ENCODE data around the gene DSCAML1.

DSCAML1 gene

DNA sequence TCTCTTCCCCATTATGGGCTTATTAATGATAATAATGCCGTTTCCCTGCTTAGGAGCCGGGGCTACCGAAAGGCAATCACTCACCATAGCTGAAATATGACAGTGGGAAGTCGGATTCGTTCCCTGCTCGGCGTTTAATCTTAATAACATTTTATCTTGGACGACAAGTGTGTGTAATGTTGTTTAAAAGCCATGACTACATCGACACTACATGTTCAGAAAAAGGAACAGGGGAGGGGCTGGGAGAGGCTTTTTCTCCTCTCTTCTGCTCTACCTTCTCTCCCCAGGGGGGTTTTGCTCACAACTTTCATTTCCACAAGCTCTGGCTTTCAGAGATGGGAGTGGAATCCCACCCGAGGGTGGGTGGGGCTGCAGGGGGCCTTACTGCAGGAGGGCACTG is 105.5 kb downstream of the DSCAML1 start:
- DNase-seq (ENCODE audit: low spot score), result no peak

DNA sequence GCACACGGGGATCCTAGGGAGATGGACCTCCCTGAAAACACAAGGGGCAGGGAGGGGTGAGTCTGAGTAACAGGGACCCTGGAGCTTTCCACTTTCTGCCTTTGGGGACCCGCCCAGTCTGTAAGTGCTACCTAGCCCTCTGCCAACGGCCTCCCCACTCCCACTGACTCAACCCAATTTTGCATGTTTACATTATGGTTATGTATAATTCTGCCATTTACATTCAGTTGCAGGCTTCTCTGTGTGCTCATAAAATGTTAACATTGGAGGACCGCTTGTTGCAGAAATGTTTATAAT is 105.8 kb downstream of the DSCAML1 start:
- DNase-seq (ENCODE audit: low spot score), result no peak

DNA sequence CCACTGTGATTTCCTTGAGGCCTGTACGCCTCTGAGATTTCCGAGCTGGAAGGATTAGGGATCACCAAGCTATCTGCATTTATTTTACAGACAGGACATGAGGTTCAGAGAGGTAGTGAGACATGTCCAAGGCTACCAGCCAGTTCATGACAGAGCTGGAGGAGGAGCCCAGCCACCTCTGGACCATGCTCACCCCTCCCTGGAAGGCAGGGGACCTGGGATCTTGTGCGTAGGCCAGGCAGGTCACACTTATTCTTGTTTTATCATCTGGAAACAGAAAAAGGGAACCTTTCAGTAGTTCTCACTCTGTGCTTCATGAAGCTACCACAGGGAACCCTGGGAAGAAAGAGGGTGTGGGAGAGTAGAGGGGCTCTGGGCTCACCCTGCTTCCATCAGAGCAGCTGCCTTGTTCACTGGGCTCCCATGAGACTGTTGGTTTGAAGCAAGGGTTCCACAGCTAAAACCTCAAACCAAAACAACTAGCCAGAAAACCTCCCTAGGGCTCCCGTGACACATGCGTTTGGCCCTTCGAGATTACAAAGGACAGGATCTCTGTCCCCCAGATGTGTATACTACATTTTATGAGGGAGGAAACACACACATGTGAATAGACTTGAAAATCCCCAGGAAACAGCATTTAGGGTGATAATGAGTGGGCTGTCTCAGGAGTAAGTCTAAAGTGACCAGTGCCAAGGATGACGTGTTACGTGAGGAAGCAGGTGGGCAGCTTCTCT is 106.4 kb downstream of the DSCAML1 start:
- DNase-seq (ENCODE audit: low spot score), result no peak

DNA sequence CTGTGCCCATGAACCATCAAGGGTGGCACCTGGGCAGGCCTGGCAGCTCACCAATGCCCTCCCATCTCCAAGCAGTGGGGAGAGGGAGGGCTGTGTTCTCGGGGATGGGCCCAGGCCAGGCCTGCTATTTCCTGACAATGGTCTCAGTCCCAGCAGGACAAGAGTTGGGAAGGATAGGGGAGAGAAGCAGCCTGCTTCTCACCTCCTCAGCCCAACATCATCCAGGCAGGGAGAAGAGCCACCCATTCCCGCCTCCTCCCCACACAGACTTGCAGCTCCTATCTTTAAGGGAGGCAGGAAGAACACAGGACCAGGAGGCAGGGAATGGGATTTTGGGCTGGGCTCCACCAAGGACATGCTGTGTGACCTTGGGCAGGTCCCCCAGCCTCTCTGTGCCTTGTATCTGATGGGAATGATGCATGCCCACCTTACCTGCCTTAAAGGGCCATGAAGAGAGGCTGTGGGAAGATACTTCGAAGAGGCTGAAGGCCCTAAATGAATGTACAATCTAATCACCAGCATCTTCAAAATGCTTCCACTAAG is 108.7 kb downstream of the DSCAML1 start:
- no peak for DNase-seq (ENCODE audit: low spot score)

DNA sequence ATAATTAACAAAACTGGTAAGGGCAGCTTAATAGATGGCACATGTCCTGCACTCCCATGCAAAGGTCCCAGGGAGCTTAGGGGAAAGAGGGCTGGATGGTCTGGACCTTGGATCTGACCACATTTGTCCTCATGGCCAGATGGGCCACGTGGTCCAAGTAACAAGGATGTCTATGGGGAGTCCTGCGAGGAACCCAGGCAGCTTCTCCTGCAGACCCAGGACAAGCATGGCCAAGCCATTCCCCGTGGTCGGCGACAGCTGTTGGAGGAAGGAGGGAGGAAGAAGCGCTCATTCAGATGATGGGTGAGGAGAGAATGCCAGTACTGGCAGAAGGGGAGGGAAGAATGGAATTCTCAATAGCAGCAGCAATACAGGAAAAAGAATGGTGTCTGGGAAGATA is 109.2 kb downstream of the DSCAML1 start:
- DNase-seq (ENCODE audit: low spot score), result no peak

DNA sequence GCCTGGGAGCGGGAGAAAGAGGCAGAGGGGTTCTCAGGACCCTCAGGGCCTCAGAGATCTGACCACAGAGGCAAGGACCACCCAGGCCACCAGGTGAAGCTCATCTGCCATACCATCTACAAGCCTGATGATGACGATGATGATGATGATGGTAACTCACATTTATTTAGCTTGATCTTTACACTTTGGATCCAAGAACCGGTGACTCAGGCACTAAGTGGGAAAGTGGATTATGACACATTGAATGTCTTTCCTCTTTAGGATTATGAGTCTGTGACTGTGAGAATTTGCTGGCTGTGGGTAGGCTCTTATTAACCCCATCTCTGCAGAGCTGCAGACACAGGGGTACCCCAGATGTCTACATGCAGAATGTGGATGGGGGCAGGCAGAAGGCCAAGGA is 110.3 kb downstream of the DSCAML1 start:
- no peak for DNase-seq (ENCODE audit: low spot score)

DNA sequence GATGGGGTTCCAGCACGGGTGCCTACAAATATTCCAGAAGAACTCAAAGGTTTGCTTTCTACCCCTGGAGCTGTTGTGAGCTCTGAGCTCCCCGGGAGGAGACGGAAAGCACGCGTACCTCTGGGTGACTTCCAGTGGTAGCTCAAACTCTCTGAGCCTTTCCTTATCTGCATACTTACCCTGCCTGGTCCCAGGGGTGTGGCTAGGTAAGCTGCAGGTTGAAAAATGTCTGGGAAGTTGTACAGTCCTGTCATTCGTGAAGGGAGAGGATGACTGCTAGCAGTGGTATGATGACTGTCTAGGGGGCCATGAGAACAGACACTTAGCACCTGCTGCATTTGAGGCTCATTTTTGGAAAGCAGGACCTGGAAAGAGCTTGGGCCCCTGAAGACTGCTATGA is 111.5 kb downstream of the DSCAML1 start:
- DNase-seq (ENCODE audit: low spot score), result no peak

DNA sequence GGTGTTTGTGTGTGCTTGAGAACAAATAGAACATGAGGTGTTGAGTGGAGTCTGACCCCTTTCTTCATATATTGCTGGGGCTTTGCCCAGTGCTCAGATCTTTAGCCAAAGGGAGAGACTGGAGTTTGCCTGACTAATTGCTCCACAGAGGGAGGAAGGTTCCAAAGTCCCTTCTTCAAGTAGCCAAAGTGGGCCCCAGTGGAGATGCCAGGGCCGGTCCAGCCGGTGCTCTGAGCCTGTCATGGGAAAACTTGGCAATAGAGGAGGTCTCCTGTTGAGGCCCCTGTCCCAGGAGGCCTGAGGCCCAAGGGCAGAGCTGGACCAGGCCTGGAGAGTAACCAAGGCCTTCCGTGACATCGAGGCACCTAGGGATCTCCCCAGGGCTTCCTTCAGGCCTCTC is 112.3 kb downstream of the DSCAML1 start:
- DNase-seq (ENCODE audit: low spot score), result no peak

DNA sequence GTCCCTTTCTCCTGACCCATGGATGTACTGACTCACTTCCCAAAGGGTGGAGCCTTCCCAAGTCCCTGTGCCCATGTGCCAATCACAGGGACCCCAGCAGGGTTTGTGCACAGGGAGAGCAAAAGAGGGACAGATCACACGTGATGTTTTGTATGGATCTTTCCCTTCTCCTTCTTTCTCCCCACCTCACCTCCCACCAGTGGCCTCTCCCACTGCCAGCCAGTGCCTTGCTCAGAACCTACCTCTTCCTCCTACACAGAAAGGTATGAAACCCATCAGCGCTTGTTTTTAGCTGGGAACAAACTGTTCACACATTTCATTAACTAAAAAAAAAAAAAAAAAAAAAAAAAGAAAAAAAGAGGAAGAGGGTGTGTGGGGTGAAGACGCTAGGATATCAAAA is 112.9 kb downstream of the DSCAML1 start:
- DNase-seq (ENCODE audit: low spot score), result no peak

DNA sequence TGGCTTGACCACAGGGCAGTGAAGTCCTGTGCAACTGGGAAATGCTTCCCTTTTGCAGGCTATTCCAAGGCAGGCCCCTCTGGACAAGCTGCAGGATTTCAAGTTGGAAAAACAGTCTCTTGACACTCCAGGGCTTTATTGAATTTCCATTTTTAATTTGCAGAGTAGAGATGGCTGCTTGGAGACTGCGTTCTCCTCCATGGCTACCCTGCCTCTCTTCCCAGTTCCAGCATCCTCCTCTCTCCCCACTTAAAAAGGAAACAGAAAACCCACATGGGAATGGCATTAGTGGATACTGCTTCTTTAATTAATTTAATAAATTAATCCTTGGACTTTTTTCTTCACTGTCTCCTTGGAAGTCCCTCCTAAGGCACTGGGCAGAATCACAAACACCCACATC is 115.6 kb downstream of the DSCAML1 start:
- no peak for DNase-seq (ENCODE audit: low spot score)

DNA sequence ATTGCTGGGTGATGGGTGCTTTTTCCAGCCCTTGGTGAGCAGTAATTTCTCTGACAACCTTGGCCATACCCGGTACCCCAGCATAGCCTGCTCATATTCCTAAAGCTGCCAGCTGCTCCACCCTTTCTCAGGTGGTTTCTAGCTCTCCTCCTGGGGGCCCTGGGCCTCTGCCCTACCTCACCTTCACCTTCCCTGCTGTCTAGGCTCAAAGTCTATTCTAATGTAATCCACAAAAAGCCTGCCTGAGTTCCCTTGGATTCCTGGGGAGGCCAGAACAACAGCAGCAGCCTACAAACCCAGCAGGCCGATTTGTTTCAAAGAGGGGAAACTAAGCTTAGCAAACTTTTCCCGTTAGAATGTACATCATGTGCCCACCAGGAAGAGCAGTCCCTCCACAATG is 117.6 kb downstream of the DSCAML1 start:
- DNase-seq (ENCODE audit: low spot score), result no peak

DNA sequence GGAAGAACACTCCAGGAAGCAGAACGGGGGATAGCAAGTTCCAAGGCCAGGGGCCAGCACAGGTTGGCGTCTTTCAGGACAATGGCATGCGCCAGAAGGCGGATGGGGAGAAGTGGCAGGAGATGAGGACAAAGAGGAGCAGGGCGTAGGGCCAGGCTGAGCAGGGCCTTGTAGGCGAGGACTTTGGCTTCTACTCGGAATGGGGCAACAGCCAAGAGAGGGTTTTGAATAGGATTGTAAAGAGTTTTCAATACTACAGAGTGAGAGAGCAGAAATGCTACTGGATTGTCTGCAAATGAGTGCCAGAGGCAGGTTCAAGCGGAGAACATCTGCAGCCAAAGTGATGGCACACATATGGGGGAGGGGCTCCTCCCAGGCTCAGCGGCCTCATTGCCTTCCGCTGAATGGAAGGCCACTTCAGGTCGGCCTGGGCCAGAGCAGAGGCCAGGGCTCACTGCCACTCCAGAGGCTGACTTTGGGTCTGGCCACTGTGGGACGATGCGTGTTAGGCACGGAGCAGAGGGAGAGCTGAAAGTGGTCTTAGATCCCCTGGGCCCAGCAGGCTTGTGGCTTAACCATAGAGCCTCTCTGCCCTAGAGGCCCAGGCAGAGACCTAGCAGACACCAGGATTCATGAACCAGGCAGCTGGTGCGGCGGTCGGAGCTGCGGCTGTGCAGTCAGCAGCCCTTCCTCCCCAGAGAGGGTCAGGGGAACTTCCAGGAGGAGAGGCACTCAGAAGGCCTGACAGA is 118.2 kb downstream of the DSCAML1 start:
- no peak for DNase-seq (ENCODE audit: low spot score)

DNA sequence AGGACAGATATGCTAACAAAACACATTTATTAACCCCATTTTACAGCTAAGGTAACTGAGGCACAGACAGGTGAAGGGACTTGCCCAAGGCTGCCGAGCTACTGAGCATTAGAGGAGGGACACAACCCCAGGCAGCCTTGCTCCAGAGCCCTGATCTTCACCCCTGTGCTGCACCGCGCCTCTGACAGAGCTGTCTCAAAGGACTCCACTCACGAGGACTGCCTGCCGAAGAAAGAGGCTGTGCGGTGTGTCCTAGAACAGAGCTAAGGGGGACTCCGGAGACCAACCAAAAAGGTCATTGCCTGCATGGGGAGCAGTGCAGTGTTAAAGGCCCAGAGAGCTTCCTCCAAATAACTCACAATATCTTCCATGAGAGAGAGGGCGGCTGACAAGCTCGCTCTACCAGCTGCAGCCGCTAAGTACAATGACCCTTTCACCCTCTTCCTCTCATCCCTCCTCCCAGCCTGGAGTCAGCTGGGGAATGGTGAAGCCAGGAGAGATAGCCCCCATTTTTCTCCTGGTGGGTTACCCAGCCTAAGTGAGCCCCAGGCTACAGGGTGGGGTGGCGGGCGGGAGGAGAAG is 119.2 kb downstream of the DSCAML1 start:
- DNase-seq (ENCODE audit: low spot score), result no peak

DNA sequence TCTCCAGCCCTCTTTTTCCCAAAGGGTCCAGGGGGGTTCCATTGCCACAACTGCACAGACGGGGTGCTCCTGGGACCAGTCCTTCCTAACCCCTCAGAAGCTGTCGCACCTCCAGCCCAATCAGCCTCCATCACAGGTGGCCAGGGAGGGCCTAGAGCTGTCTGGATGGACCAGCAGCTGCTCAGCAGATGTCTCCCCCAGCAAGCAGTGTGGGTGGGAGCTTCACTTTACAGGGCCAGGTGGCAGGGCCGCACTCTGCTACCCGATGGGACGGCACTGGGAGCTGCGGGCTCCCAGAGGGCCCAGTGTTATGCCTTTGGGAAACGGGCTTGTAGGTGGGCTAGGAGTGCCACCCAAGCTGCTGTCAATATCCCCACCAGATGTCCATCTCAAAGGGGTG is 120.5 kb downstream of the DSCAML1 start:
- no peak for DNase-seq (ENCODE audit: low spot score)

DNA sequence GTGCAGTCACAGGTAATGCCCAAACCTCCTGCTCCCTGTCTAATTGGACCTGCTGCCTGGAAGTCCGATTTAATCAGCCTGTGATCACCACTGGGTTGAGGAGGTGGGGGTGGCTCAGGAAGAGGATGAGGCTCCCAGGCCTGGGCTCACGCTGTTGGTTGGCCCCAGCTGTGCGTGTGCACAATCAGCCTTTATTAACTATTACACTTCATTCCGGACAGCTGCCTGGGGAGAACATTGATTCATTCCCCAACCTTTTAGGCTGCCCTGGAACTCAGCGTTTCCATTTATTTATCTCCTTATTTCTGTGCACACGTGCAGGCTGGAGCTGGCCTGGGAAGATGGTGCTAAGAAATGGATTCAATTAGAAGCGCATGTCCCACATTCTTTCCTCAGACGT is 123.4 kb downstream of the DSCAML1 start:
- no peak for DNase-seq (ENCODE audit: low spot score)

DNA sequence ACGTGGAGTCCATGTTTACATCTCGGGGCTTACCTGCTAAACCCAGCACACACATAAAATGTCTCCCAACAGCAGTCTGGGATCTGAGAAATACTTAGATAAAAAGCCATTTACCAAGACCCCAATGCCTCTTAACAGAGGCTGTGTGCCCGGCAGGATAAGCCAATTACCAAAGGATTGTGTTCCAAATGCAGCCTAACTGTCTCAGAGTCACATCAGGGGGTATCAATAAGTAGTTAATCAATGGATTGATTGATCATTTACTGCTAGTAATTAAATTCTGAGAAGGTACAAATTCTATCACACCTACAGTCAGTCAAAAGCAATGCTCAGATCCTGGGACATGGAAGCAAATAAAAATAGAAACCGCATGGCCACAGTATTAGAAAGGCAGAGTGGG is 125.6 kb downstream of the DSCAML1 start:
- no peak for DNase-seq (ENCODE audit: low spot score)

DNA sequence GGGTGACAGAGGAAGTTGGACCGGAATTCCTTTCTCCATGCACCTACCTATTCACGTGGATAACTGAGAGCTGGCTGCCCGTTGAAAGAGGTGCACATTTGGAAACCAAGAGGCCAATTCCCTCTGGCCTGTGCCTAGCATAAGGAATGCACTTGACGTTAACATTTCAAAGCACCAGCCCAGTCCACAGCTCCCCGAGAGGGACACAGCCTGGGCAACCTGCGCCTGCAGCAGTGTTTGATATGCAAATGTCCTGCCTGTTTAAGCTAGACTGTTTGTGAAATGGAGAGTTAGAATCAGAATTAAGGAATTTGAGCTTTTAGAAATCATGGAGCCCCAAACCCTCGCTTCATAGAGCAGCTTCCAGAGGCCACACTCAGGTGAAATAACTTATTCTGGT is 126.1 kb downstream of the DSCAML1 start:
- no peak for DNase-seq (ENCODE audit: low spot score)

DNA sequence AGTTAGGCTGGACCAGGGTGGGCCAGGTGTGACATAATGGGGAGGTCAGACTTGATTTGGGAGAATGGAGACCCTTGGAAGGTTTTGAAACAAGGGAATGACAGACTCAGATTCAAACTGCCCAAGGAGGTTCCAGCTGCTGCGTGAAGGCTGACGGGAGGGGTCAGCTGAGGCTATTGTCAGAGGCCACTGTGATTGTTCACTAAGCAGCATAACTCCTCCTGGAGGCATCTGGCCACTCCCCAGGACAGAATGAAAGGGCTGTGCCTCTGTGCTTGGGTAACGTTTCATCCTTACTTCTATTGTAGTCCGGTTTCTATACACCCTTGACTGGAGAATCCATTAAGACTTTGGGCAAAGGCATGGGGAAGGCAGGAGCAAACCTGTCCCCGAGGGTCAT is 126.6 kb downstream of the DSCAML1 start:
- no peak for DNase-seq (ENCODE audit: low spot score)

DNA sequence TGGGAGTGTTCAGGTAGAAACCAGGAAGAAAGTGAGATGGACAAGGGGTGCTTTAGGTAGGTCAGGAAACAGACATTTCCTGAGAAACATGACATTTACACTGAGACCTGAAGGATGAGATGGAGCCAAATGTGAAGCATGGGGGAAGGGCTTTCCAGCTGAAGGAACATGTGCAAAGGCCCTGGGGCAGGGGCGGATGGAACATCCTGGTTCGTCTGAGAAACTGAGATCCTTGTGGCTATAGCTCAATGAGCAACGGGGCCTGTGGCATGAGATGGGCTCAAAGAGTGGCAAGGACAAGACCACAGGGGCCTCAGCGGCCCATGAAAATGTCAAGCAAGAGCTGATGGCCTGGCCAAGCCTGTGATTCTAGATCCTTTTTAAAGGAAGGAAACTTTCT is 127.4 kb downstream of the DSCAML1 start:
- DNase-seq (ENCODE audit: low spot score), result no peak

DNA sequence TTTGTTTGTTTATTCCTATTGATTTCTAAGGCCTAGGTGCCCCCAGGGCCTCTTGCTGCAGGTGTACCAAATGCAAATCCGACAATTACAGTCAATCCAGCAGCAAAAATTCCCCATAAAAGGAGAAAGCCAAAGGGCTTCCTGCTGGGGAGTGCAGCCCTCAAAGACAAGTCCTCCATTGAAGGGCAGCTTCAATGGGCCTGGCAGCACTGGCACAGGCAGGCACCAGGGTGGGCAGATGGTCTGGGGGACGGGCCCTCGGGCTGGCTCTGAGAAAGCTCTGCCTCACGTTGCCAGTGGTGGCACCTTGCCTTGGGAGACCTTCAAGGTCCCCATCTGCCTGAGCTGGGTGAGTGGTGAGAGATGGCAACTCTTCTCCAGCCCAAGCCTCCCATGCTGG is 128.0 kb downstream of the DSCAML1 start:
- DNase-seq (ENCODE audit: low spot score), result no peak

DNA sequence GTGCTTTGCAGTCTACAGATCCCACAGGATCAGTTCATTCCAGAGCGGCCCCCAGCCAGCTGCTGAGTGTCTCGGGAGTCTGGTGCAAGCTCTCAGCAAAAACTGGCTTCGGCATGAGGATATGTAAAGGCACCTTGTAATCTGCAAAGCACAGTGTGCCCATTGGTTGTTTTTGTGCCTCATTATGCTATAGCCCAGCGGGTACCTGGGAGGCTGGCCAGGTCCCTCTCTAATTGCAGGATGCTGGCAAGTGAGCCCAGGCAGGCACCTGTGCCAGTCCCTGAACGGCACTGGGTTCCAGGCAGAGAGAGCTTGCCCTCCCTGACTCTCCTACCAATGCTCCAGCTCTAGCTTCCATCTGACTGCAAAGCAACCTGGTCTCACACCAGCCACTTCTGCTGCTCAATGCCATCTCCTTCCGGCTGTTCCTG is 128.7 kb downstream of the DSCAML1 start:
- no peak for DNase-seq (ENCODE audit: low spot score)

DNA sequence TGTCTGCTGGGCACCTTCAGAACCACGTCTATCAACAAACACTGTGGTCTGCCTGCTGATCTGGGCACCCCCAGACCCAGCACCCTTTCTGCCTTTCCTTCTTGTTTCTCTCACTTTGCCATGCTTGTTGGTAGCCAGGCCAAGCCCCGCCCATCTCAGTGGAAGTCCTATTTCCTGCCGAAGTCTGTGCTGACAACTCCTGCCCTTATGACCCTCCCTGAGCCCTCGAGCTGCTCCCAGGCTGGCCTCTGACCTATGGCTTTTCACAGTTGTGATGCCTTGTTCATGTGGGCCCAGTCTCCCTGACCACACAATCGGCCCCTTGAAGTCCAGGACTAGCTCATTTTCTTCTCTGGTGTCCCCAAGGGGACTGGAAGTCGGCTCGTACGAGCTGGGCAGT is 132.1 kb downstream of the DSCAML1 start:
- no peak for DNase-seq (ENCODE audit: low spot score)

DNA sequence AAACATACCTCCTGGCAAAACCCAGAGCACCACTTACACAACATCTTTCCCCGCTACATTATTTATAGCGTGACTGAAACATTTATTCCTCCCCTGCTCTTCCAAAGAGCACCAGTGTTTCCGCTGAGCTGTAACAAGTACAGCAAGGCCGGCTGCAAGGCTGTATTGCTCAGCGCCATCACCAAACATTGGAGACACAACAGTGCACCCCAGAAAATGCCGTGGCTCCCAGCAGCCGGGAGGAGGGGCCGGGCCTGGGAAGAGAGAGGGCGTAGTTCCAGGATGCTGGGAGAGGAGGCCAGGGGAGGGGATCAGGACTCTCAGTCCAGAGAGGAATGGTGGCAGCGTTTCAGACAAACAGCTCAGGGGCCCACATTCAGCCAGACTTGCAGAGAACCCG is 133.2 kb downstream of the DSCAML1 start:
- no peak for DNase-seq (ENCODE audit: low spot score)
